ENCODE results near the gene PRRT2.
"Not testable (repeated sequence)": the region's sequence is repeated elsewhere in the genome, so short reads cannot be mapped to it uniquely, and the experiment has no call there.

PRRT2 gene

GRCh38 chr16:29811896-29812665, at the start of gene PRRT2:
TSS of gene PRRT2 (plus strand) at chr16:29812193. CDS start at chr16:29813055, 862 bp downstream.
- DNase-seq: no peak

GRCh38 chr16:29763326-29763725, 48.7 kb upstream of the PRRT2 start:
- no peak for DNase-seq

- no peak for DNase-seq
Measured at GRCh38 chr16:29765167-29766032, 46.6 kb upstream of the PRRT2 start.

GRCh38 chr16:29766571-29766970, 45.4 kb upstream of the PRRT2 start:
- DNase-seq: no peak

- DNase-seq: no peak
Measured at GRCh38 chr16:29767062-29767461, 44.9 kb upstream of the PRRT2 start.

DNA sequence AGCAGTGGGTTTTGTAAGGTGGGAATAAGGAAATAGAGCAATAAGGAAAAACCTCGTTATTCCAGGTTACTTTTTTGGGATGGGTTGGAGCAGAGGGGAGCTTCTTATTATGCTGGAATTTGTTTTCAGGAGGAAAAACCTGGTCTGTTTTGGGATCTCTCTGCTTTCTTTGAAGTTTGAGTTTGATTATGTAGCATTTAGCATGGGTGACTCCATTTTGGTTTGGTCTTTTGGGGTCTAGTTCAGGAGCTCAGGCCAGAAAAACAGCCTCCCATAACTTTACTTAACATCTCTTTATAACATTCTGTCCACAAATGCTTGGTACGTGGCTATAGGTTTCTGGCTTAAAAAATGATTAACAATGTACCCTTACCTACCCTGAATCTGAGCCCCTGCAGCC, 42.5 kb upstream of the PRRT2 start:
- DNase-seq: no peak

GRCh38 chr16:29770250-29770929, 41.6 kb upstream of the PRRT2 start:
- no peak for DNase-seq

- not testable (repeated sequence) for DNase-seq
Measured at GRCh38 chr16:29772330-29772729, 39.7 kb upstream of the PRRT2 start.

DNA sequence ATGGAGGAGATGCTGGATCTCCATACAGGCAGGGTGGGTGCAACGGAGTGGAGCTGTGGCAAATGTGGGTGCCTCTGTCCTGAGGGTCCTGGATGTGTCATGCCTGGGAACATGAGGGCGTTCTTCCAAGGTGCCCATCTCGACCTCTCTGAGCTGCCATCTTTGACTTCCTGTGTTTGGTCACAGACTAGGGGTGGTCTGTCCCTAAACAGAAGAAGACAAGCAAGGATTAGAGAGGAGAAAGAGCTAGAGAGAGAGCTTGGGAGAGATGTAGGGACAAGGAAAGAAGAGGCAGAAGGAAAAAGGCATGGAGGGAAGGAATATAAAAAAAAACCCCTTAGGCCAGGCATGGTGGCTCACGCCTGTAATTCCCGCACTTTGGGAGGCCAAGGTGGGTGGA, 37.3 kb upstream of the PRRT2 start:
- DNase-seq: no peak

DNA sequence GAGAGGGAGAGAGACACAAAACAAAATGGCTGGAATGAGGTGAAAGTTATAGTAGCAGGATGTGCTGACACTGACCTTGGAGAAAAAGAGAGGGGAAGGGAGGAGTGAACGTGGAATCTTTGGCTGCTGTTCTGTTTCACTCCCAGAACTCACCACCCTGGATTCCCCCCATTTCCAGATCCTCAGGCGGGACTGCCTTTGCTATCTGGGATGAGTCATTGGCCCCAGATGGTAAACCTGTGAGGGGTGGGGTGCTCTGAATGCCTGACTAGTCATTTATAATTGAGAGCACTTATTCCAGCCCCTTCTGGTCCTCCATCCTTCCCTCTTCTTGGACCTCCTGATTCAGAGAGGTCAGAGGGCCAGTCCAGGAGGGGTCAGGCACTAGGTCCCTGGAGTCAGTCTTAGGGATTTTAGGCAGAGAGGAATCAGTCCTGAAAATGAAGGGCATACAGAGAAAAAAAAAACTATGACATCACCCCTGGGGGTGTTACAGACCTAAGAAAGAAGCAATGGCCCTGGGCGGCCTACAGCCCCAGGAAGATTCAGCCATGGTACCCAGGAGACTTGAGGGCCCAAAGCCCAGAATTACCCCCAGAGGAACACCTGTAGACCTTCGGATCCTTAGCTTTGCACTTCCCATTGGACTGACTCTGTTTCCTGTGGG, 36.1 kb upstream of the PRRT2 start:
- DNase-seq: no peak

GRCh38 chr16:29777576-29778350, 34.2 kb upstream of the PRRT2 start, which contains the start of gene ZG16:
TSS of gene ZG16 (plus strand) at chr16:29778256. CDS start at chr16:29779267, 1,011 bp downstream.
- no peak for DNase-seq

- no peak for DNase-seq
Measured at GRCh38 chr16:29779474-29779873, 32.5 kb upstream of the PRRT2 start.

DNA sequence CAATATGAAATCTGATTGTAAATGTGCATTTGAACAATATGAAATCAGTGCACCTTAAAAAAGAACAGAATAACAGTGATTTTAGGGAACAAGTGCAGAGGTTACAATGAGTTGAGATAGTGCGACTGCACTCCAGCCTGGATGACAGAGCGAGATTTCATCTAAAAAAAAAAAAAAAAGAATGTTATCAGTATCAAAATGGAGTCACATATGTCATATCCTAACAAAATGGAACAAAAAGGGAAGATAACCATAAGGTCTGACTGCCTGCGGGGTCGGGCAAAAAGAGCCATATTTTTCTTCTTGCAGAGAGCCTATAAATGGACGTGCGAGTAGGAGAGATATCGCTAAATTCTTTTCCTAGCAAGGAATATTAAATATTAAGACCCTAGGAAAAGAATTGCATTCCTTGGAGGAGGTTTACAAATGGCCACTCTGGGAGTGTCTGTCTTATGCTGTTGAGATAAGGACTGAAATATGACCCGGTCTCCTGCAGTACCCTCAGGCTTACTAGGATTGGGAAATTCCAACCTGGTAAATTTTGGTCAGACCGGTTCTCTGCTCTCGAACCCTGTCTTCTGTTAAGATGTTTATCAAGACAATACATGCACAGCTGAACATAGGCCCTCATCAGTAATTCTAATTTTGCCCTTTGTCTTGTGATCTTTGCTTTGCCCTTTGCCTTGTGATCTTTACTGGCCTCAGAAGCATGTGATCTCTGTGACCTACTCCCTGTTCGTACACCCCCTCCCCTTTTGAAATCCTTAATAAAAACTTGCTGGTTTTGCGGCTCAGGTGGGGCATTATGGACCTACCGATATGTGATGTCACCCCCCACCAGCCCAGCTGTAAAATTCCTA, 28.7 kb upstream of the PRRT2 start:
- not testable (repeated sequence) for DNase-seq

GRCh38 chr16:29784157-29784556, 27.8 kb upstream of the PRRT2 start:
- no peak for DNase-seq

DNA sequence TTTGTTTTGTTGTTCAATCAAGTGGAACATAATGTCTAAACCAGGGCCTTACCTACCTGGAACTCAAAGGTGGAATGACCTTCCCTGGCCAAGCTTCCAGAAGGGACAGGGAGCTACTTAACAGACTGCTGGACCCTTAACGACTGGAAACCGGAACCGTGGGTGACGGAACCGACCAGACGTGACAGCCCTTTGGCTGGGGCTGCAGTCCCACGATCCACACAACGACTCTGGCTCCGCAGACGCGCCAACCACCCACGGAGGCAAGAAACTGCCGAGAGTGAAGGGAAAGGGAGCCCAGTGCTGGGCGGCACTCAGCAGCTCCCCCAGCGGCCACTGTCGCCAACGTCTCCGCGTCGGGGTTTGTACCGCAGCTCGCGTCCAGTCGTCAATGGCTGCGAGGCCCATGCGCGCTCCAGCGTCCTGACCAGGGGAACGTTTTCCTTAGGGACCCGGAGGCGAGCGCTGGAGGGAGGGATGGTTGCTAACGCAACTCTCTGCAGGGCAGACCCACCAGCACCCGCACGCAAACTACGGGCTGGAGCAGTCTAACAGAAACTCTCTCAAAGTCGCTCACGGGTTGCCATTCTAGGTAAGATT, 27.0 kb upstream of the PRRT2 start:
- DNase-seq: peak; percentile 83

DNA sequence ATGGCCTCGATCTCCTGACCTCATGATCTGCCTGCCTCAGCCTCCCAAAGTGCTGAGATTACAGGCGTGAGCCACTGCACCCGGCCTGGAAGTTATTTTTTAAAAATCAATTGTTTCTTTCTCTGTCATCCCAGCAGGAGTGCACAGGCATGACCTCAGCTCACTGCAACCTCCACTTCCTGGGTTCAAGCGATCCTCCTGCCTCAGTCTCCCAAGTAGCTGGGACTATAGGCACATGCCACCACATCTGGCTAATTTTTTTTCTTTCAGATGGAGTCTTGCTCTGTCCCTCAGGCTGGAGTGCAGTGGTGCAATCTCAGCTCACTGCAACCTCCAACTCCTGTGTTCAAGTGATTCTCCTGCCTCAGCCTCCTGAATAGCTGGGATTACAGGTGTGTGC, 24.8 kb upstream of the PRRT2 start:
- DNase-seq: not testable (repeated sequence)

DNA sequence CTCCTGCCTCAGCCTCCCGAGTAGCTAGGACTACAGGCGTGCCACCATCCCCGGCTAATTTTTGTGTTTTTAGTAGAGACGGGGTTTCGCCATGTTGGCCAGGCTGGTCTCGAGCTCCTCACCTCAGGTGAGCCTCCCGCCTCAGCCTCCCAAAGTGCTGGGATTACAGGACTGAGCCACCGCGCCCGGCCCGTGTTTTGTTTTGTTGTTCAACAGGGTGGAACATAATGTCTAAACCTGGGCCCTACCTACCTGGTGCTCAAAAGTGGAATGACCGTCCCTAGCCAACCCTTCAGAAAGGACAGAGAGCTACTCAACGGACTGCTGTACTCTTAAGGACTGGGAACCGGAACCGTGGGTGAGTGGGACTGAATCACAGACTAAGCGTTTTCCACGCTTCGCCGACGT, 22.2 kb upstream of the PRRT2 start:
- DNase-seq: no peak

GRCh38 chr16:29790183-29790948, 21.6 kb upstream of the PRRT2 start, which contains the start of gene KIF22:
TSS of gene KIF22 (plus strand) at chr16:29790751. CDS start at chr16:29790760, 9 bp downstream.
- peak; percentile 100 for DNase-seq

All from activated CD4-positive, CD25-positive, alpha-beta regulatory T cell treated with anti-CD3 and anti-CD28 coated beads, Interleukin-2, amount 50 U/mL, for 72 hours (primary cell).